ENCODE results near the gene SMAD5.
A peak's percentile ranks its signal among the peaks of the same experiment; 100 is the strongest.

SMAD5 gene

DNA sequence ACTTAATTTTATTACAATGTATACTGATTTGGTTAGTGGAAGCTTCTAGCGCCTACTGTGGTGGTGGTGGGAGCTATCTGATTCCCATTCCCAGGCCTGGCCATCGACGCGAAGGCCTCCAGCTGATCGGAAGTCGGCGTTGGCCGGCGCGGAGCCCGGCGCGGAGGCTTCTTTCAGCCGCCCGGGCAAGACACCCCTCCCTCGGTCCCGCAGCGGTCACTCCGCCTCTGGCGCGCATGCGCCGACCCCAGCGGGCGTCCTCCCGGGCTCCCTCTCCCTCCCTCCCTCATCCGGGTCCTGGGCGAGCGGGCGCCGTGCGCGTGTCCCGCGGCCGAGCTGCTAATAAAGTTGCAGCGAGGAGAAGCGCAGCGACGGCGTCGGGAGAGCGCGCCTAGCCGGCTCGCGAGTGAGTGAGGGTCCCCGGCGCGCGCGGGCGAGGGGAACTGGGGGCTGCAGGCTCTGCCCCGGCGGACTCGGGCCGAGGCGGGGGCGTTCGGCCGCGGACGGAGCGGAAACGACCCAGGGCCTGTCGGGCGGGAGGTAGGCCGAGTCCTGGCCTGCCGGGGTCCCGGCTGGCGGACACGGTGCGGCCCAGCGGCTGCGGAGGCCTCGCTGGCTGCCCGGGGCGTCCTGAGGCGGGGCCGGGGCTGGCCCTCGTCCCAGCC, at the start of gene SMAD5:
TSS of gene SMAD5 (plus strand) at position 289 of the 665 bp plus-strand sequence. CDS start 20,916 bp downstream, outside the sequence.
- DNase-seq, result peak in 5 of 6 experiments; percentile 12 to 31 (median 22)

DNA sequence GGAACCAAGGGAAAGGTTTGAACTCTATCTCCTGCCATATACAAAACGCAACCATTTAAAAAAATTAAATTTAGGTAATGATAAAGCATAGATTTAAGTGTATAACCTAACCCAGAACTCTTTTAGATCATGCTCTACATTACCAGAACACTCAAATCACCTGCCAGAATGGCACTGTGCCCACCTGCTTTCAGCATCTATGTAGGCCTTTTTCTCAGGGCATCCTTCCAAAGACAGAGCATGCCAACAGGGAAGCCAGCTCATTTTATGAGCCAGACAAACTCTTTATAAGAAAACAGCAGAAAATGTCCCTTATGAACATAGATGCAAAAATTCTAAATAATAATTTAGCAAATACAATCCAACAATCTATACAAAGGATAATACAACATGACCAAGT, 47.9 kb upstream of the SMAD5 start:
- DNase-seq, result no peak

DNA sequence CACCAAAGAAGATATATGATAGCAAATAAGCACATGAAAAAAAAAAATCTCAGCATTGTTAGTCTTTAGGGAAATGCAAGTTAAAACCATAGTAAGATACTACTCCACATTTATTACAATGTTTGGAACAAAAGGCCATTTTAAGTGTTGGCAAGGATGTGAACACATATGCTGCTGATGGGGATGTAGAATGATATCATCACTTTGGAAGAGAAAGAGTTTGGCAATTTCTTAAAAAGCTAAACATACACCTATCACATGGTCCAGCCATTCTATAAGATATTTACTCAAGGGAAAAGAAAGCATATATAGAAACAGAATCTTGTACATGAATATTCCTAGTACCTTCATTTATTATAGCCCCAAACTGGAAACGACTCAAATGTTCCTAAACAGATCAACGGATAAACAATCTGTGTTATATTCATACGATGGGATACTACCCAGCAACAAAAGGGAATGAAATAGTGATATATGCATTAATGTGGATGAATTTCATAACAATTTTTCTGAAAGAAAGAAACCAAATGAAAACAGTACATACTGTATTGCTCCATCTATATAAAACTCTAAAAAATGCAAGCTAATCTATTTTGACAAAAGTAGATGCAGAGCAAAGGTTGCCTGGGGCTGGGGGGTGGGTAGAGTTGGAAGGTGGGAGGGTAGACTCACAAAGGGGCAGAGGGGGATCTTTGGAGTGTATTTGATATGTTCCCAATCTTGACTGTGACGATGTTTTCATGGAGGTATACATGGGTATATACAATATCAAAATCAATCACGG, 45.7 kb upstream of the SMAD5 start:
- DNase-seq, result no peak

DNA sequence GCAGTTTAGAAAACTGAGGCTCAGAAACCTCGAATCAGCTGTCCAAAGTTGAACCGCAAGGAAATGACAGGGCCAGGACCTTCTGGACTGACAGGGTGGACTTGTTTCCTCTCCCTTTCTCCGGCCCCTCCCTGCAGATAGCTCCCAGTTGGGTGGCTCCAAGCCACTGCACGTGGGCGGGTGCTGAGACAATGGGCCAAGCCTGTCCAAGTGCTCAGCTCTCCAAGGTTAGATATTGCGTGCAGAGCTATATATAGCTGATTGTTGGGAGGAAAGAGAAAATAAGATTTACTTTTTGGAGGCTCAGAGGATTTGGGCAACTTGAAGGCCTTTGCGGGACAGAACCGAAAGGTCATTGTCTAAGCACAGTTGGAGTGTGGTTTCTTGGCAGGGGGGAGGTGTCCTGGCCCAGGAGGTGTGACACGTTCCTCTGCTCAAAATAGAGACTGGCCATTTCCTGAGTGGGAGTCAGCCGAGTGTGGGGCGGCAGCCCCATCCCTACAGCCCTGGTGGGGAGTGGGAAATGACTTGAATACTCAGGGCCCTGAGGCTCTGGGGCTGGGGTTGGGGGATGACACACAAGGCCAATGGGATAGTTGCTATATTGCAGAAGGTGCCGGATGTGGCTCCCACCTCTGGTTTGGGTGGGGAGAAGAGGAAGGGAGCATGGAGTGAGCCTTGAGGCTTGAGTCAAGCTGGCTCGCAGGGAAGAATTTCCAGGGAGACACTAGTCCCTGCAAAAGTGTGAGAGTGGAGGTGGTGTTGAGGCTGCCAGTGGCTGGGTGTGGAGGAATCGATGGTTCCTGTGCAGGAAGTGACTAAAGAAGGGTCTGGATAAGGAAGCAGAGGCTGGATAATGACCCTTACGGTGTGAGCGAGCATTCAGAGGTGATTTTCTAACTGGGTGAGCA, 44.4 kb upstream of the SMAD5 start:
- DNase-seq, result no peak

DNA sequence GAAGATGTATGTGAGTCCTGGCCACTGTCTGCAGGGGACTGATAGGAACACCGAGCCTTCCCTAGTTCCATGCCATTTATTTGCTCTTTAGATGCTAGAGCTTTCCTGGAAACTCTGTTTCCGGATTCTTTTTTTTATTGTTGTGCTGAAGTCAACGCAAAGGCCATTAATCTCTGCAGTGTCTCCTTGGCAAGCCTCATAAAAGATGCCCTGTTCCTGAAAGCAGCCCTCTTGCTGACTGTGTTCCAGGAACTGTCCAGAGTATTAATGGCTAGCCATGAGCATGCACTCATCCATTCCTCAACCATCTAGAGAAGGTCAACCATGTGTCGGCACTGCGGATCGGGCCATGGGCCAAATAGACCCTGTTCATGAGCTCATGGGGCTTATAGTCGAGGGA, 42.9 kb upstream of the SMAD5 start:
- no peak for DNase-seq

DNA sequence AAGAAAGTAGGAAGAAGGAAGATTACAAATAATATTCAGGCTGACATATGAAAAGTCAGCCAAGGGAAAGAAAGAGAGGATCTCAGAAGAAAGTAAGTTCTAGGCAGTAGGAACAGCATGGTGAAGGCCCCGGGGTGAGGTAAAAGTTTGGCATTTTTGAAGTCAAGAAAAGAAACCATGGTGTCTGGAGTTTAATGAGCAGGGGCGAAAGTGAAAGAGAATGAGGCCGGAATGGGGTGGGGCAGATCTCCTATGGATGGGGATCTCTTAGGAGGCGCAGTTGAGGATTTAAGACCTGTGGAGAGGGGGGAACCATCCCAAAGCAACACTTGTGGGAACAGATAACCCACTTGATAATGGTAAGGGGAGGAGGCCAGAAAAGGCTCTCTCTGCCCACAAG, 42.3 kb upstream of the SMAD5 start:
- no peak for DNase-seq

DNA sequence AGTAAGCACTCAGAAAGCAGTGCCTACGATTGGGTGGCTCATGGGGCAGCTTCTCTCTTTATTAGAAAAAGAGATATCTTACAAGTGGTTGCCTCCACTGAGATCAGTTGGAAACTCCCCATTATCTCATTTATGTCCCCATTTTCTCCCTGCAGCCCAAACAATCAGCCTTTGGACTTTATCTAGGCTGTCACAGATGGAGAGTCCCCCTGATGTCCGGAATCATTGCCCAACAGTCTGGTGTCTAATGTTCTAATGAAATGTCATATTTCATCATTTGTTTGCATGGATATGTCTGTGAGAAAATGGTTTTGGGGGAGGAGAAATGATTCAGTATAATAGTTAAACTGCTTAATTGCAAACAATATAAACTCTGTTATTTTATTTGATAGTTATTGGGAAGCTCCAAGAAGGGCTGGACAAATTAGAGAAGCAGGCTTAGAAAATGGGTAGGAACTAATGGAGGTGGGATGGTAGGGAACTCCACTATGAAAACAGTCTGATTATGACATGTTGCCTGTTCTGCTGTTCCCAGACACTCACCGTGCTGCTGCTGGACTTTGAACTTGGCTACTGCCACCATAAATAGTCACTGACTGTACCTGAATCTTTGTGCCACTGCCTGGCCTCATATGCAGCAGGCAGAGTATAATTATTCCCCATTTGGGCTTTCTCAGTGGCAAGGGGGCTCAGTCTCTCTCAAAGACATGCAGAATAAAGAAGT, 38.3 kb upstream of the SMAD5 start:
- no peak for DNase-seq

DNA sequence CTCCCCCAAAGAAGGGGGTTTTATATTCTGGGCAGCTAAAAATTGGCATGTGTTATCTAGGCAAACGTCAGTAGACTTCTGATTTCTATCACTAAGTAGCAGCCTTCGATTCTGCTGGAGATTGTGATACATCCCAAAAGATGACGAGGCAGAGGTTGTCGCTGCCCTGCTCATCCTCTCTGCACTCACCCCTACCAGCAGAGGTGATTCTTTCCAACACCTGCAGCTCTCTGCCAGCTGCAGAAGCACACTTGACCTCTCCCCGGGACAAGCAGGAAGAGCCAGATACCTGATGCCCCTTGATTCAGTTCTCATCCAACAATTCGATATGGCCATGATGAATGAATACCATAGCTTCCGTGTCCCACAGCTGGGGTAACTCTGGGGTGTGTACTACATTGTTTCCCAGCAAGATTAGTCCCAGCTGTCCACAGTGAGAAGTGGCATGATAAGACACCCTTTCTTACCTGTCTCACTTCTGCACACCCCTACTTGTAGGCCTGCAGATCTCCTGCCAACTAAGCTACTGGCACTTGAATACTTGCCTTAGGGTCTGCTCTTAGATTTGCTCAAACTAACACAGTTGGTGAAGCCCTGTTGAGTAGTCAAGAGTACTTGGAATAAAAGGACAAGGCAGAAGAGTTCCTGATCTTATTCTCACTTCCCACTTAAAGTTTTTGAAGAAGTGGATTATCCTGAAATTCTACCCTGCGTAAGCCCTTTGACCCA, 37.6 kb upstream of the SMAD5 start:
- DNase-seq, result no peak

DNA sequence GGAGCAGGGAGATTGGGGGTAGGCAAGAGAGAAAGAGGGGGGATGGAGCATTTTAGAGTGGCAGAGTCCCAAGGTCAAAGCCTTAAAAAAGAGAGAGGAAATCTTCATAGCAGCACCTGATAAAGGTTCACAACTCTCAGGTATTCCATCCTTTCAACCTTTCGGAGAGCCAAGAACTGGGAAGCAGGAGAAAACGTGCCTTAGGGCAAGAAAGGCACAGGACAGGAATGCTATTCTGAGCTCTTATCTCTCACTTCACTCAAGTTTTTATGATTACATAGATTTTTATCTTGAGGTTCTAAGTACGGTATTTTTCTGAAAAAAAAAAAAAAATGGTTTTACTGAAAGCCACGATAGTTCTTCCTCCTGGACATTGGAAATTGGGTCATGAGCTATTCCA, 34.5 kb upstream of the SMAD5 start:
- DNase-seq, result no peak

DNA sequence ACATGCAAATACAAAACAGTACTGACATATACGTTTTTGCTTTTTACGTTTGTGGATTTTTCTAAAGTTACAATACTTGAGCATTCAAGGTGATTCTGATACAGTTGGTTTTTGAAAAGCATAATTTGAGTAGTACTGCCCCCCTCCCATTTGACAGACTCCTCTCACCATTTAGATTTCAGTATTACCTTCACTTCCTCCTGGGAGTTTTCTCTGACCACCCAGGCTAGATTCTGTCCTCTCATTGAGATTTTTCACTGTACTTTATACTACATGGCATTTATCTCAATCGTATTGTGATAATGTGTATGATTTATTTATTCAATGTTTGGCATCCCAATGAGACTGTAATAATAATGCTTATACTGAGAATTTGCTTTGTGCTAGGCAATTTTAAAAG, 32.8 kb upstream of the SMAD5 start:
- no peak for DNase-seq

DNA sequence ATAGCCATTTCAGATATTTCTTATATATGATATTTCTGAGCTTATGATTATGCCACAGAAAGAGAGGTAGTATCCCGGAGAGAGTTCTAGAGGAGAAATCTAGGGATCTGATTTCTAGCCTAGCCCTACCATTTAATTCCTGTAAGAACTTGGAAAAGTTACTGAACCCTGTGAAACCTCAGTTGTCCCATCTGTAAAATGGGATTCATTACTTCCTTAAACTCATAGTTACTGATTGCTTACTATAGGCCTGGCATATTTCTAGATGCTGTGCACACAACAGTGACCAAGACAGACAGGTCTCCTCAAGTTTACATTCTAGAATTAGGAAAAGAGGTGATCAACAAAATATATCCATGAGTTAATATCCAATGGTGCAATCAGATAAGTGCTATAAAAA, 30.8 kb upstream of the SMAD5 start:
- no peak for DNase-seq

DNA sequence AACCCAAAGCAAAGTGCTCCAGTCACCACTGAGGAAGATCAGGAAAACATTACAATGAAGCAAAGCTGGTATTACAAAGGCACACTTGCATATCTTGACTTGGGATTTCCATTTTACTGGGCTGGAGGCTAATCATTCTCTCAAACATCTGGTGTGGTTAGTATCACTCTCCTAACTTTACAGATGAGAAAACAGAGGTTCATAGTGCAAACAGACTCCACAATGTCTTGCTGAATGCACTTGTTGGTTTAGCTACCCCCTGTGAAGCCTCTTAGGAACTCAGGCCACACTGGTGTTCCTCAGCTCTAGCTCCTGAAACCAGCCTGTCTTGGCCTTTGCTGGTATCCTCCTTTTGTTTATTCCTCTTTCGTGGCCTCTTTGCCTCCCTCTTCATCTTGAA, 29.5 kb upstream of the SMAD5 start:
- DNase-seq, result no peak

DNA sequence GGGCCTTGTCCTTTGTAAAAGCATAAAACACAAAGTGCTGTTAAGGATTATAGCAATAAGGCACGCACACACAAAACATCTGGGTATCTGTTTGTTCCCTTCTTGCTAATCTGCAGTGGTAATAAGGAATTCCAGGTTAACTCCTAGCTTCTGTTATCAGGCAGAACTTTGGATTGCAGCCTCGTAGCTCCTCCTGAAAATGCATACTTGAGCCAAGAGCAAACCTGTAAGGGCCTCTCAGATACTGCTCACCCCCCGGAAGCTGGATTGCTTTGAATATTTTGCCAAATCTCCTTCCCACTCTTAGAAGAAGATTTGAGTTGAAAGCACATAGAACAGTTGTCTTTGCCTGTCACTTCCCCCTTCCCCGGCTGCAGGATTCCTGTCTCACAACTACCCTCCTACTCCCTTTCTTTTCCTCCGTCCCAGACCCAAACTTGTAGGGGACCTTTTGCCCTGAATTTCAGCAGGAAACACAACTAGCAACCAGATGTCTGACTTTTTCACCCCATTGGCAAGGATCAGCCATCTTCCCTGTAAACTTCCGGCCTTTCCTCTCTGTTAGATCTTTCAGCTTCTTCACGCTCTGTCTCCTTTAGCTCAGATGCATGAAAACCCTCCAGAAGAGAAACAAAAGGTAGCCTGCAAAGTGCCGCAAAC, 28.2 kb upstream of the SMAD5 start:
- DNase-seq, result no peak

DNA sequence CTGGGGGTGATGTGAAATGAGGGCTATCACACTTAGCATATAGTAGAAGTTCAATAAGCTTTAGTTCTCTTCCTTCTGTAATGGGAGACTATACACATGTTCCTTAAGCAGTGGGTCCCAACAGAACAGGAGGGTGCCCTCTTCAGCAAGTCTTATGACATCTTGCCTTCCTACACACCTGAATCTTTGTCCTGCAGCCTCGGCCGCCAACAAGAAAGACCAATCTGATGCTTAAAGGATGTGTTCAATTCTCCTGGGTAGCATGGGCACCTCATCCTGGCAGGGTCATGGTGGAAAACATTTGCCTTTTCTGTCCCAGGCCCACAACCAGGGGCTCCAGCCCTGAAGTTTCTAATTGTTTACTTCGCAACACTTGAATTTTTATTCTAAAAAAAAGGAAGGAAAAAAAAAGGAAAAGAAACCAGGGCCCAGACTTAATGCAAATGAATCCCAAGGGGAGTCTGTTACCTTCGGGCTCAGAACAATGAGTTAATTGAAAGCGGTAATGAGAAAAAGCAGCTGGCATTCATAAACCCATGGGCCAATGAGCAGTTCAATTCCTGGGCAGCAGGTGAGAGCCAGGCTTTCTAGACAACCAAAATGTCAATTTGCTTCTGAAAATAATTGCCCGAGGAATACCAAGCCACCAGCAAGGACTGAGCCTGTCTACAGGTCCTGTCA, 26.2 kb upstream of the SMAD5 start:
- no peak for DNase-seq

DNA sequence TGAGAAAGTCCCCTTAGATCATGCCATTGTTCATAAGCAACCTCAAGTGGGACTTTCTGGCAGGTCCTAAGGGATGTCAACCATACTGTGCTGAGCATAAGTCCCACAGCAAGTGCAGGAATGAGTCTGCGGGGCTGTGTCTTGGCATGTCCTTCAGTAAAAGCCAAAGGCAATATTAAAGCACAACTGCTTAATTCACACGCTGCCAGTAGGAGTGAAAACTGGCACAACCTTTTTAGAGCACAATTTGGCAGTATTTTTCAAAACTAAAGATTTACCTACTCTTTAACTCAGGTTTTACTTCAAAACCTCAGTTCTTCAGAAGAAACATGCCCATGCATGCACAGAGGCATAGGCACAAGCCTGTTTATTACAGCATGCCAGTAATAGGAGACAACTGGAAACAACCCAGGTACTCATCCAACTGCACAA, 24.4 kb upstream of the SMAD5 start:
- no peak for DNase-seq

DNA sequence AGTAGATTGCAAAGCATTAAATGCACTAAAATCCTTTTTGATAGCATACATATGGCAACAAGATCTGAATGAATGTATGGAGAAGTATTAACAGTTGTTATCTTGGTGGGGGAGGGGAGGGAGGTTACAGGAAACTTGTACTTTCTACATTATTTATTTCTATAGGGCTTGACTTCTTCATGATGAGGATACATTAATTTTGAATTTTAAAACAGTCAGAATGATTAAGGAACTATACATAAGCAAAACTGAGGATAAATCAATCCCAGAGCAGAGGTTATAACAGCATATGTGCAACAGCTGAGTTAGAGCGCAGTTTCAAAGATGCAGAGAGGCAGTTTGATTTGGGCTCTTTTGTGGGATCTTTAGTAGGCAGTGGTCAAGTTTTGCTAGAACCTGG, 23.9 kb upstream of the SMAD5 start:
- DNase-seq, result no peak

DNA sequence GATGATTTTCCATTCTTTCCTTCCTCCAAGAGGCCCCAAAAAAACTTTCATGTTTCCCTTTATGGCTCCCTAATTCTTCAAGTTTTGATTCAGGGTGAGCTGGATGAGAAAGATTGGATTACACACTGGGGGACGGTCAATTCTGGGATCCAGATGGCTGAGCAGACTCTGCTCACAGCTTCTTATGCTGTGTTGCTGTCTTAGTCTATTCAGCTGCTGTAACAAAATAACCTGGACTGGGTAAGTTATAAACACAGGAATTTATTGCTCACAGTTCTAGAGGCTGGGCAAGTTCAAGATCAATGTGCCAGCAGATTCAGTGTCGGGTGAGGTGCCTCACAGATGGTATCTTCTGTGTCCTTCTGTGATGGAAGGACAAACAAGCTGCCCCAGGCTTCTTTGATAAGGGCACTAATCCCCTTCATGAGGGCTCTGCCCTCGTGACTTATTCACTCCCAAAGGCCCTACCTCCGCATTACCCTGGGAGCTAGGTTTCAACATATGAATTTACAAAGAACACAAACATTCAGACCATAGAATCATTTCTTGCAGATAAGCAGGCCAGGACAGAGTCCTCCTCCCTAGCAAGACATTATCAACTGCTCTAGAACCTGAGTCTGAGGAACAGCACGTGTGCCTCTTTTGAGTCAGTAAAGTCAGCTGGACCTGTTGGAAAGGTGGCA, 23.1 kb upstream of the SMAD5 start:
- no peak for DNase-seq

DNA sequence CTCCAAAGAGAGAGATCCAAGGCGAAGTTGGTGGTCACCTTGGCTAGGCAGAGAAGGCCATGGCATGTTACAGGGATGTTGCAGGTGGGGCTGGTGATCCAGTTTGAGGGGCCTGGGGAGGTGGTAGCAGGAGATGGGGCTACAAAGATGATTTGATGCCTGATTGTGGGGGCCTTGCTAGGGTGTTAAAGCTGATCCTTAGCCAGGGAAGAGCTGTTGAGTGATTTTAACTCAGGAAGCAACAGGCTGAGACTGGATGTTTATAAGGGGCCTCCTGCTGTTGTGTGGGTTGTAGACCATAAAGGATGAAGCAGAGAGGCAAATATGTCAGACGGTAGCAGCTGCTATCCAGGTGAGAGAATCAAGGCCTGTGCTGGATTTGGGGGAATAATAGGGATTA, 19.0 kb upstream of the SMAD5 start:
- DNase-seq, result no peak

DNA sequence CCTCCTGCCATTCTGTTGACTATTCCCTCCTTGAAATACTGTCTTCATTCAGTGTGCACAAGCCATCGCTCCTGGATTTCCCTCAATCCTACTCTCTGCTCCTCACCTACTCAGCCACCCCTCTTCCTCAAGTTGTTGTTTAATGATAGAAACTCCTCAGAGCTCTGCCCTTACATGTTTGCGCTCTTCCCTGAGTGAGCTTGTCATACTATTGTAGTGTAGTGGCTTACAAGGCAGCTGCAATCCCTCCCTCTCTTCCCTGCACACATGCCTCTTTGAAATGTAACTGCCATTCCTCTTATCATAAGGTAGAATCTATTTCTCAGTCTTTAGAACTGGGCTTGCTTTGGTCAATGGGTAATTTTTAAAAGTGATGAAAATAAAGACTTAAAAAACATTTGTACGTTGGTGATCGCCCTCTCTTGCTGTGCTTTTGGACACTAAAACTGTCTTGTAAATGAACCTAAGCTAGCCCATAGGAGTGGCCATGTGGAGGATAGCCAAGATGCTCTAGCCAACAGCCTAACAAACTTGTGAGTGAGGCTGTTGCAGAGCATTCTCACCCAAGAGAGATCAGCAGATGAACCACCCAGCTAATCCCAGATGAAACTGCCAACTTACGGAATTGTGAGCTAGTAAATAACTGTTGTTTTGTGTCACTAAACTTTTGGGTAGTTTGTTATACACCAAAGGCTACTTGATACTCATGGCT, 18.1 kb upstream of the SMAD5 start:
- DNase-seq, result no peak
